ENCODE data around the gene CENPC. TPM values are rescaled to one million over a fixed set of nuclear protein-coding genes. Genes with fewer than 3 reads are reported as not detected.
"Not testable (repeated sequence)": the region's sequence is repeated elsewhere in the genome, so short reads cannot be mapped to it uniquely, and the experiment has no call there.

CENPC gene
- total RNA-seq, 1 experiment from 2014 or later: 9.7 TPM

DNA sequence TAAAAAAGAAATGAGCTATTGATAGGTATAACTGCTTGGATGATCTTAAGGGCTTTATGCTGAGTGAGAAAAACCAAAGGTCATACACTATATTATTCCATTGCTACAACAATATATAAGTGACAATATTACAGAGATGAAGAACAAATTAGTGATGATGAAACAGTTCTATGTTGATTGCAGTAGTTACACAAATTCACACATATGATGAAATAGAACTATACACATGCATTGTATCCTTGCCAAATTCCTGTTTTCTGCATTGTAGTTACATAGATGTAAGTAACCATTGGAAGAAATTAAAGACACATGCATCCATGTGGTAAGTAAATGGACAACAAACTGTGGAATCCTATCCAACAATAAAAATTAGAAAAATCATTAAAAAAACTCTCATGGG lies 76.5 kb downstream of the CENPC start:
- no peak for DNase-seq
- Histone ChIP-seq H3K27me3 (ENCODE audit: control insufficient read depth, insufficient read depth, low read length) (no peaks in the 10 kb centered on the region), H3K4me3 (ENCODE audit: insufficient read depth, low read depth, low read length) (no peak overlapping the region), H3K36me3 (replicated peaks; ENCODE audit: control insufficient read depth, insufficient read depth, low read length) (no peaks in the 10 kb centered on the region; the same call in 1 of the 2 replicates)

DNA sequence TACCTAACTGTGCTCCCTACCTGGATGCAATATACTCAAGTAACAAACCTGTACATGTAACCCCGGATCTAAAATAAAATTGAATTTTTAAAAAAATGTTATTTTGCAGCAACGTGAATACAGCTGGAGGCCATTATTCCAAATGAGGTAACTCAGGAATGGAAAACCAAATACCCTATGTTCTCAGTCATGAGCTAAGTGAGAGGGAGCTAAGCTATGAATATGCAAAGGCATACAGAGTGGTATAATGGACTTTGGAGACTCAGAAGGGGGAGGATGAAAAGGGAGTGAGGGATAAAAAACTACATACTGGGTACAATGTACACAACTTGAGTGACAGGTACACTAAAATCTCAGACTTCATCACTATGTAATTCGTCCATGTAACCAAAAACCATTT lies 78.6 kb downstream of the CENPC start:
- Histone ChIP-seq H3K27me3 (ENCODE audit: control insufficient read depth, insufficient read depth, low read length) (no peaks in the 10 kb centered on the region), H3K36me3 (replicated peaks; ENCODE audit: control insufficient read depth, insufficient read depth, low read length) (no peaks in the 10 kb centered on the region), H3K4me3 (ENCODE audit: insufficient read depth, low read depth, low read length) (no peak overlapping the region)
- no peak for DNase-seq

DNA sequence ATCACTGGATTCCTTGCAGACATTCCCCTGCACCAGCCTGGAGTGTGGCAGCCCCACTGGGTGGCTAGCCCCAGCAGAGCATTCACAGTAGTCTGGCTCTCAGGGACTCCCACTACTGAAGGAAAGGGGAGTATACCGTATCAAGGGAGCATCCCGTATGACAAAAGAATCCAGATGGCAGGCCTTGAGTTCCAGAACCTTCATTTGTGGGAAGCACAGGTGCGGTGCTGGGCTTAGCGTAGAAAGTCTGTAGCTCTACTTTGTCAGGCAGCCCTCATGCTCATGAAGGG lies 79.6 kb downstream of the CENPC start:
- H3K27me3 ChIP-seq (ENCODE audit: control insufficient read depth, insufficient read depth, low read length): no peaks in the 10 kb centered on the region
- no peaks in the 10 kb centered on the region for H3K36me3 ChIP-seq (replicated peaks; ENCODE audit: control insufficient read depth, insufficient read depth, low read length)
- H3K4me3 ChIP-seq (ENCODE audit: insufficient read depth, low read depth, low read length): no peak overlapping the region
- no peak for DNase-seq

DNA sequence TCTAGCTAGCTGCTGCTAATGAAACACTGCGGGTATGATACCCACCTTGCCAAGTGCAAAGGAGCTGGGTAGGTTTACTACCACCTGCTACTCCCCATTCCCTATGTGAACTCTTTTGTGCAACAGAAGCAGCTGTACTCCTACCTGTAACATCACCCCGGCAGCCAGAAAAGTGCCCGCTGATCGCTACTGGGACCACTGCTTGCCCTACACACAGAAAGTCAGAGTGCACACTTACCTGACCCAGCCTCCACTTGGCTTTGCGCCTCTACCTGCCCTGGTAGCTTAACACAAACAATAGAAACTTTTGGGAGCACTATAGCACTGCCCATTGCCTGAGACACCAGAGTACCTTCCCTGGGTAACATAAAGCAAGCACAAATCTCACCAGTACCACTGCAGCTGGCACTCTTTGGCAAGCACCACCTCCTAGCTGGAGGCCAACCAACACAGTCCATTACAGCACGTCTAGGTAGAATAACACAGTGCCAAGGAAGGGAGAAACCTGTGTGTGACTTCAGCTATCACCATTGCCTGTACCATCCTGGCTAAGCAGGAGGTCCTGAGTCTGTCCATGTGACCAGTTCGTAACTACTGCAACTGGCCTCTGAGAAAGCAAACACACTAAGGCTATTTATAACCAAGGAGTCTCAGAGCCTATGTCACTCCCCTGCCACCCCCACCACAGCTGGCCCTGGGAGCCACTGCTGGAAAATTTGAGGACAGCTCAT lies 80.1 kb downstream of the CENPC start:
- Histone ChIP-seq H3K27me3 (ENCODE audit: control insufficient read depth, insufficient read depth, low read length) (no peaks in the 10 kb centered on the region), H3K4me3 (ENCODE audit: insufficient read depth, low read depth, low read length) (no peak overlapping the region), H3K36me3 (replicated peaks; ENCODE audit: control insufficient read depth, insufficient read depth, low read length) (no peaks in the 10 kb centered on the region)
- DNase-seq: no peak

DNA sequence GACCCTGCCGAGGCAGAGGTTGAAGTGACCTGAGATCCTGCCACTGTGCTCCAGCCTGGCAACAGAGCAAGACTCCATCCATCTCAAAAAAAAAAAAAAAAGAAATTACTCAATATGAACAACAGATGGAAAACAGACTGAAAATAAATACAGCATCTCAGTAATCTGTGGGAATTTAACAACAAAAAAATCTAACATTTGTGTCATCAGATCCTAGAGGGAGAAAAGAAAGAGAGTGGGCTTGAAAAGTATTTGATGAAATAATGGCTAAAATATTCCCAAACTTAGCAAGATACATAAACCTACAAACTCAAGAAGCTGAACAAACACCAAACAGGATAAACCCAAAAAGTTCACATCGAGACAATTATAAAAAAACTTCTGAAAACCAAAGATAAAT lies 84.7 kb downstream of the CENPC start:
- DNase-seq: no peak
- H3K4me3 ChIP-seq (ENCODE audit: insufficient read depth, low read depth, low read length): no peak overlapping the region
- H3K27me3 ChIP-seq (ENCODE audit: control insufficient read depth, insufficient read depth, low read length): no peaks in the 10 kb centered on the region
- no peaks in the 10 kb centered on the region; the same call in 1 of the 2 replicates for H3K36me3 ChIP-seq (replicated peaks; ENCODE audit: control insufficient read depth, insufficient read depth, low read length)

DNA sequence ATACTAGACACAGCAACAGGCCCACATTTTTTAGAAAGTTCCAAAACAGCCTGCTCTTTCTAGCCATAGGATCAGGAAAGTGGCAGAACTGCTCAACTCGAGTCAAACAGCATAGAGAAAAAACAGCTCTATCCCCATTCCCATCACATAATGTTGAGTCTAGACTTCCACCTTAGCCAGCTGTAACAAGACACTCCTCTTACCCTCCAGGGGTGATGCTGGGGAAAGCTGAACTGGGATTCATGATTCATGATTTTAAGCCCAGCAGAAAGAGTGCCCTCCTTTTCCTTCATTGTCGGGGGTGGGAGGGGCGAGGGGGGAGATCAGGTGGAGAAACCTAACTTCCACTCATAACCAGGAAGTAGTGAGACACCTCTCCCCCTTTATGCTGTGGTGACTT lies 86.1 kb downstream of the CENPC start:
- no peak for DNase-seq
- no peaks in the 10 kb centered on the region for H3K27me3 ChIP-seq (ENCODE audit: control insufficient read depth, insufficient read depth, low read length)
- H3K36me3 ChIP-seq (replicated peaks; ENCODE audit: control insufficient read depth, insufficient read depth, low read length): no peaks in the 10 kb centered on the region; the same call in 1 of the 2 replicates
- H3K4me3 ChIP-seq (ENCODE audit: insufficient read depth, low read depth, low read length): no peak overlapping the region

DNA sequence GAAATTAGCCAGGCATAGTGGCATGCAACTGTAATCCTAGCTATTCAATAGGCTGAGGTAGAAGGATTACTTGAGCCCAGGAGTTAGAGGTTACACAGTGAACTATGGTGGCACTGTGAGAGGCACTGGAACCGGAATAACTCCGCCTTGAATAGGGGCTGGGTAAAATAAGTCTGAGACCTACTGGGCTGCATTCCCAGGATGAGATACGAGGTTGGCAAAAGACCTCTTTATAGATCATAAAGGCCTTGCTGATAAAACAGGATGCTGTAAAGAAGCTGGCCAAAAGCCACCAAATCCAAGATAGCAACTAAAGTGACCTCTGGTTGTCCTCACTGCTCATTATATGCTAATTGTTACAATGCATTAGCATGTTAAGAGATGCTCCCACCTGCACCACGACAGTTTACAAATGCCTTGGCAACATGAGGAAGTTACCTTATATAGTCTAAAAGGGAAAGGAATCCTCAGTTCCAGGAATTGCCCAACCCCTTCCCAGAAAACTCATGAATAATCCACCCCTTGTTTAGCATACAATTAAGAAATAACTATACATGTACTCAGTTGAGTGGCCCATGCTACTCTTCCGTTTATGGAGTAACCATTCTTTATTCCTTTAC lies 88.6 kb downstream of the CENPC start:
- DNase-seq: no peak
- no peak overlapping the region for H3K4me3 ChIP-seq (ENCODE audit: insufficient read depth, low read depth, low read length)
- no peaks in the 10 kb centered on the region for H3K27me3 ChIP-seq (ENCODE audit: control insufficient read depth, insufficient read depth, low read length)
- no peaks in the 10 kb centered on the region; the same call in 1 of the 2 replicates for H3K36me3 ChIP-seq (replicated peaks; ENCODE audit: control insufficient read depth, insufficient read depth, low read length)

DNA sequence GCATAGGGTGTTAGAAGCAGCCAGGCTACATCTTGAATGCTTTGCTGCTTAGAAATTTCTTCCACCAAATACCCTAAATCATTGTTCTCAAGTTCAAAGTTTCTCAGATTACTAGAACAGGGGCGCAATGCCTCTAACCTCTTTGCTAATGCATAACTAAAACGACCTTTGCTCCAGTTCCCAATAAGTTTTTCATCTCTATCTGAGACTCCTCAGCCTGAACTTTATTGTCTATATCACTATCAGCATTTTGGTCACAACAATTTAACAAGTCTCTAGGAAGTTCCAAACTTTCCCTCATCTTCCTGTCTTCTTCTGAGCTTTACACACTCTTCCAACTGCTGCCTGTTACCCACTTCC lies 92.5 kb downstream of the CENPC start:
- DNase-seq; H3K36me3 ChIP-seq (replicated peaks; ENCODE audit: control insufficient read depth, insufficient read depth, low read length); H3K4me3 ChIP-seq (ENCODE audit: insufficient read depth, low read depth, low read length); H3K27me3 ChIP-seq (ENCODE audit: control insufficient read depth, insufficient read depth, low read length): not testable (repeated sequence)

DNA sequence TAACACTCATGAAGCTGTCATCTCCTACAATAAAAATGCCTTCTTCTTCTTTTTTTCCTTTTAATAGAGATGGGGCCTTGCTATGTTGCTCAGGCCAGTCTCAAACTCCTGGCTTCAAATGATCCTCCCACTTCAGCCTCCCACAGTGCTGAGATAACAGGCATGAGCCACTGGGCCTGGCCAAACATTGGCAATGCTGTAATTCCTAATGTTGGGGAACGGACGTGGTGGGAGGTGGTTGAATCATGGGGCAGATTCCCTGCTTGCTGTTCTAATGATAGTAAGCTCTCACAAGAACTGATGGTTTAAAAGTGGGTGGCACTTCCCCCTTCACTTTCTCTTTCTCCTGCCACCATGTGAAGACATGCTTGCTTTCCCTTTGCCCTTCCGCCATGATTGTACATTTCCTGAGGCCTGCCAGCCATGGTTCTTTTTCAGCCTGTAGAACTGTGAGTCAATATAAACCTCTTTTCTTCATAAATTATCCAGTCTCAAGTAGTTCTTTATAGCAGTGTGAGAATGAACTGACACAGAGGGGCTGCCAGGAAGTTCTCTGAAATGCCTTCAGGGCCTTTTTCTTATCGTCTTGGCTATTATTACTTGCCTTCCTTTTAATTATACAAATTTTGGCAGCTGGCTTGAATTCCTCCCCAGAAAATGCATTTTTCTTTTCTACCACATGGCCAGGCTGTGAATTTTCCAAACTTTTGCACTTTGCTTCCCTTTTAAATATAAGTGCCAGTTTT lies 93.0 kb downstream of the CENPC start:
- no peaks in the 10 kb centered on the region; the same call in 1 of the 2 replicates for H3K36me3 ChIP-seq (replicated peaks; ENCODE audit: control insufficient read depth, insufficient read depth, low read length)
- no peaks in the 10 kb centered on the region for H3K27me3 ChIP-seq (ENCODE audit: control insufficient read depth, insufficient read depth, low read length)
- no peak overlapping the region for H3K4me3 ChIP-seq (ENCODE audit: insufficient read depth, low read depth, low read length)
- DNase-seq: no peak

DNA sequence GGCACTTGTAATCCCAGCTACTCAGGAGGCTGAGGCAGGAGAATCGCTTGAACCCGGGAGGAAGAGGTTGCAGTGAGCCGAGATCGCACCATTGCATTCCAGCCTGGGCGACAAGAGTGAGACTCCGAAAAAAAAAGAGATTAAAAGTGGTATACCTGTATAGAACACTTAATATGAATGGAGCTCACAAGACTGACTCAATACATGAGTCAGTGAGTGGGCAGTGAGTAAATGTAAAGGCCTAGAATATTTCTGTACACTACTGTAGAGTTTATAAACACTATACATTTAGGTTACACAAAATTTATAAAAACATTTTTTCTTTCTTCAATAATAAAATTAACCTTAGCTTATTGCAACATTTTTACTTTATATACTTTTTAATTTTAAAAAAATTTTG lies 93.8 kb downstream of the CENPC start:
- H3K27me3 ChIP-seq (ENCODE audit: control insufficient read depth, insufficient read depth, low read length): no peaks in the 10 kb centered on the region
- no peak for DNase-seq

DNA sequence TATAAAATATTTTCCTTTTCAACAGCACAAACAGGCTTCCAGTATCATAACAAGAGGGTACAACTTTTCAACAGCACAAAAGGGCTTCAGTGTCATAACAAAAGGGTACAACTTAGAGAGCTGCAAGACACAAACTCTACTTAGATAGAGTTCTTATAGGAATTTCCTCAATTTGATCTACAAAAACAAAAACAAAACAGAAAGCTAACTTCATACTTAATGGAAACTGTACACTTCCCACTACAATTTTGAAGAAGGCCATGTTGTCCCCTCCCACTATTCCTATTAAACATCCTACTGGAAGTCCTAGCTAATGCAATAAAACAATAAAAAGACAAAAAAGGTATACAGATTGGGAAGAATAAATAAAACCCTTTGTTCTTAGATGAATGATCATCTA lies 96.7 kb downstream of the CENPC start:
- Histone ChIP-seq H3K4me3 (ENCODE audit: insufficient read depth, low read depth, low read length) (no peak overlapping the region), H3K36me3 (replicated peaks; ENCODE audit: control insufficient read depth, insufficient read depth, low read length) (no peaks in the 10 kb centered on the region), H3K27me3 (ENCODE audit: control insufficient read depth, insufficient read depth, low read length) (no peaks in the 10 kb centered on the region)
- DNase-seq: no peak

More for the DNA sequence above, 93.8 kb downstream of the CENPC start:
- no peak overlapping the region for H3K4me3 ChIP-seq (ENCODE audit: insufficient read depth, low read depth, low read length)
- H3K36me3 ChIP-seq (replicated peaks; ENCODE audit: control insufficient read depth, insufficient read depth, low read length): no peaks in the 10 kb centered on the region

DNA sequence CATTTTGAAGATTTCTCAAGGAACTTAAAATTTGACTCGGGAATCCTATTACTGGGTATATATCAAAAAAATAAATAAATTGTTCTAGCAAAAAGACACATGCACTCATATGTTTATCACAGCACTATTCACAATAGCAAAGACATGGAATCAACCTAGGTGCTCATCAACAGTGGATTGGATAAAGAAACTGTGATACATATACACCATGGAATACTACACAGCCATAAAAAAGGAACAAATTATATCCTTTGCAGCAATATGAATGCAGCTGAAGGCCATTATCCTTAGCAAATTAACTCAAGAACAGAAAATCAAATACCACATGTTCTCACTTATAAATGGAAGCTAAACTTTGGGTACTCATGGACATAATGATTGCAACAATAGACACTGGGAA lies 97.4 kb downstream of the CENPC start:
- Histone ChIP-seq H3K36me3 (replicated peaks; ENCODE audit: control insufficient read depth, insufficient read depth, low read length) (no peaks in the 10 kb centered on the region), H3K27me3 (ENCODE audit: control insufficient read depth, insufficient read depth, low read length) (no peaks in the 10 kb centered on the region), H3K4me3 (ENCODE audit: insufficient read depth, low read depth, low read length) (no peak overlapping the region)
- DNase-seq: no peak

DNA sequence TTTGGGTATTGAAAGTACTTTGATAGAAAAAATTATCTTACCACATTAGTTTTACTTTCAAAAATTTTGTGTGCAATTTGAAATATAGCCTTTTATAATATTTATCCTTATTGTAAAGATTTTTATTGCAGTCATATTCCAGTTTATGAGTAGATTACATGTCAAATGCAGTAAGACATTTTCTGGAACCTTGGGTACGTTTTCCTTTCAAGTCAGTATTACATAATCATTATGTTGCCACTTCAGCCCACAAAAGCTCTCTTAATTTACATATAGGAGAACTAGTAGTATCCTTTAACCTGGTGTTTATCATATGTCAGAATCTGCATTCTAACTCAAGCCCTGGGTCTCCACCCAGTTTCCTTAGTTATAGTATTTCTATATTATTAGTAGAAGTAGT lies 98.5 kb downstream of the CENPC start:
- H3K27me3 ChIP-seq (ENCODE audit: control insufficient read depth, insufficient read depth, low read length): no peaks in the 10 kb centered on the region
- H3K36me3 ChIP-seq (replicated peaks; ENCODE audit: control insufficient read depth, insufficient read depth, low read length): no peaks in the 10 kb centered on the region
- no peak overlapping the region for H3K4me3 ChIP-seq (ENCODE audit: insufficient read depth, low read depth, low read length)
- DNase-seq: no peak

DNA sequence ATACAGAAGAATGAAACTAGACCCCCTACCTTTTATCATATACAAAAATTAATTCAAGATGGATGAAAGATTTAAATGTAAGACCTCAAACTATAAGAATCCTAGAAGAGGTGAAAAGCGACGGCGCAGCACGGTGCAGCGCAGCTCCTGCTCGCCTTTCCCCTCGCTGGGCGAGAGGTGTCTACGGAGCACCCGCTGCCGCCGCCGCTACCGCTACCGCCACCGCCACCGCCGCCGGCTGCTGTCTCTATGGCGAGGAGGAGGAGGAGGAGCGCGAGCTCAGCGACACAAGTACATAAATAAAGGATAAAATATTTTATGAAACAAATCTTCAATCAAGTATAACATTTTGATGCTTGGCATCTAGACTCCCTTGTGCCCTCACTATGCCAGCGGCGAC lies 99.4 kb downstream of the CENPC start:
- not testable (repeated sequence) for H3K27me3 ChIP-seq (ENCODE audit: control insufficient read depth, insufficient read depth, low read length); H3K36me3 ChIP-seq (replicated peaks; ENCODE audit: control insufficient read depth, insufficient read depth, low read length); H3K4me3 ChIP-seq (ENCODE audit: insufficient read depth, low read depth, low read length); DNase-seq

DNA sequence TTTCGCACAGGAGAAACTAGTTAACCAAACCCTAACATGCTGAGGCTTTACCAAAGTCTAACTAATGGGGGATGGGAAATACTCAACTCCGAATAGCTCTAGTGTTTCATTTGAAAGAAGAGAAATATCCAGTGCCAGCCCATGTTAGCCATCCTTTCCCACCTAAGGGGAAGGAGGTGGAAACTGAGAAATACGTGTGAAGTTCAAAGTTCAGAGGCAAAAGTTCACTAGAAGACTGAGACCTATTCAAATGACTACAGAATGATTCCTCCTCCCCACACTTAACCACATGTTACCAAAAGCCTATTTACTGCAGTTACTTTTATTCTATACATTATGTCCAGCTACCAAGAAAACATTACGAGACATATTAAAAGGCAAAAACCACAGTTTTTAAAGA lies 106.3 kb downstream of the CENPC start:
- no peak for DNase-seq
- Histone ChIP-seq H3K36me3 (replicated peaks; ENCODE audit: control insufficient read depth, insufficient read depth, low read length) (no peaks in the 10 kb centered on the region), H3K27me3 (ENCODE audit: control insufficient read depth, insufficient read depth, low read length) (no peaks in the 10 kb centered on the region), H3K4me3 (ENCODE audit: insufficient read depth, low read depth, low read length) (no peak overlapping the region)

Data from H7 (cell line).